ENCODE measurements around the gene TRIM17. TPM values are rescaled to one million over a fixed set of nuclear protein-coding genes. Genes with fewer than 3 reads are reported as not detected.

Gene TRIM17
- total and polyA plus RNA-seq, 2 donors (not counting 1 experiment from before 2014, with no cell fraction given): 0.12 to 0.17 TPM

DNA sequence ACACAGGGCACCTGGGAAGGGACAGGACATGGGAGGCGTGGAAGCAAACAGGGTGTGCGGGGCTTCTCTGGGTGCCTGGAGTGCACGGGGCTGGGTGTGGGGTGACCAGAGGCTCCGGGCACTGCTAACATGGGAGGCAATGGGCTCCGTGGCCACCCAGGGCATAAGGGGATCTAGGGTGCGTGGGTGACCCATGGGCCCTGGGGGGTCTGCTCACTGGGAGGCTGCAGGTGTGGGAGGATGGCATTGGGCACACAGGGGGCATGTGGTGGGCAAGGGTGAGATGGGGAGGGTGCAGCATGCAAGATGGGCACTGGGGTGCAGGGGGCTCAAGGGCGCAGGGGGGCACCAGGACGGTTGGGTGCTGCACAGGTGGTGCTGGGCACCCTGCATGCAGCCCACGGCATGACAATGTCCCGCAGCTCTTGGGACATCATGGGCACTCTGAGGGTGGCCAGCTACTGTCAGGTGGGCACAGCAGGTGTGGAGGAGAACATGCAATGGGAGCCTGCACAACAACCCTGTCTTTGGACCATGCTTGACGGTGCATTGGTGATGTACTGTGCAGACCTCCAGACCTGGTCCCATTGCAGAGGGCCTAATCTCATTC, 25.1 kb downstream of the TRIM17 start:
- H3K4me2 ChIP-seq (ENCODE audit: extremely low read depth, insufficient read depth, low read length): no peak overlapping the region
- TF ChIP-seq EZH2 (IDR thresholded peaks at IDR 0.05; ENCODE audit: low read length, missing control alignments): no peak
- TF ChIP-seq, protein P1, sequence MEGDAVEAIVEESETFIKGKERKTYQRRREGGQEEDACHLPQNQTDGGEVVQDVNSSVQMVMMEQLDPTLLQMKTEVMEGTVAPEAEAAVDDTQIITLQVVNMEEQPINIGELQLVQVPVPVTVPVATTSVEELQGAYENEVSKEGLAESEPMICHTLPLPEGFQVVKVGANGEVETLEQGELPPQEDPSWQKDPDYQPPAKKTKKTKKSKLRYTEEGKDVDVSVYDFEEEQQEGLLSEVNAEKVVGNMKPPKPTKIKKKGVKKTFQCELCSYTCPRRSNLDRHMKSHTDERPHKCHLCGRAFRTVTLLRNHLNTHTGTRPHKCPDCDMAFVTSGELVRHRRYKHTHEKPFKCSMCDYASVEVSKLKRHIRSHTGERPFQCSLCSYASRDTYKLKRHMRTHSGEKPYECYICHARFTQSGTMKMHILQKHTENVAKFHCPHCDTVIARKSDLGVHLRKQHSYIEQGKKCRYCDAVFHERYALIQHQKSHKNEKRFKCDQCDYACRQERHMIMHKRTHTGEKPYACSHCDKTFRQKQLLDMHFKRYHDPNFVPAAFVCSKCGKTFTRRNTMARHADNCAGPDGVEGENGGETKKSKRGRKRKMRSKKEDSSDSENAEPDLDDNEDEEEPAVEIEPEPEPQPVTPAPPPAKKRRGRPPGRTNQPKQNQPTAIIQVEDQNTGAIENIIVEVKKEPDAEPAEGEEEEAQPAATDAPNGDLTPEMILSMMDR (conservative IDR thresholded peaks at IDR 0.05 in 1 of 2, IDR thresholded peaks at IDR 0.05 in 1 of 2; ENCODE audit: low read depth in 1 of 2, low read length in 2 of 2): no peak
- H3K27me3 ChIP-seq (ENCODE audit: control insufficient read depth, insufficient read depth, low read length): no peaks in the 10 kb centered on the region
- DNase-seq (ENCODE audit: low read depth in 2 of 2): no peak
- no peaks in the 10 kb centered on the region for H3K79me2 ChIP-seq (ENCODE audit: control insufficient read depth, insufficient read depth, low read length)
- H3K27ac ChIP-seq (ENCODE audit: insufficient read depth, low read length): no peak overlapping the region
- no peak overlapping the region for H2AFZ ChIP-seq (ENCODE audit: low read length)
- peaks cover 10% of the 10 kb centered on the region for H3K4me1 ChIP-seq (ENCODE audit: control insufficient read depth, extremely low read depth, insufficient read depth, low read length)
- H3K36me3 ChIP-seq (ENCODE audit: control insufficient read depth, insufficient read depth, low read length): peaks cover 6% of the 10 kb centered on the region
- H3K4me3 ChIP-seq (replicated peaks in 1 of 4; ENCODE audit: control extremely low read depth in 1 of 4, insufficient read depth in 1 of 4, low read depth in 3 of 4, low read length in 4 of 4): no peak overlapping the region
- no peaks in the 10 kb centered on the region for H3K9me3 ChIP-seq (ENCODE audit: control insufficient read depth, insufficient read depth, low read depth, low read length)
- H4K20me1 ChIP-seq (ENCODE audit: control insufficient read depth, extremely low read depth, insufficient read depth, low read length): no peaks in the 10 kb centered on the region
- no peak overlapping the region for H3K9ac ChIP-seq (ENCODE audit: insufficient read depth, low read length)

DNA sequence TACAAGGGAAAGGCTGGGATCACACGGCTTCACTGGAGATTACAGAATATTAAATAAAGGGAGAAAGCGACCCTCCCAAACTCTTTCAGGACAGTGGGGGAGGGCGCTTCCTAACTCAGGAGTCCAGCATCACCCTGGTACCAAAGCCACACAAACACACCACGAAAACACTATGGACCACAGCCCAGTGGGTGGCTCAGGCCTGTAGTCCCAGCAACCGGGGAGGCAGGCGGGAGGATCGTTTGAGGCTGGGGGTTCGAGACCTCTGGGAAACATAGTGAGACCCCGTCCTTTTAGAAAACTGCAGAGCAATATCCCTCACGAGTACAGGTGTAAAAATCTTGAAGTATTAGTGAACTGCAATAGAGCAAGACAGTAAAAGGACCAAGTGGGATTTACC, 26.0 kb downstream of the TRIM17 start:
- H3K27me3 ChIP-seq (ENCODE audit: control insufficient read depth, insufficient read depth, low read length): no peaks in the 10 kb centered on the region
- H3K79me2 ChIP-seq (ENCODE audit: control insufficient read depth, insufficient read depth, low read length): no peaks in the 10 kb centered on the region
- H3K36me3 ChIP-seq (ENCODE audit: control insufficient read depth, insufficient read depth, low read length): peaks cover 3% of the 10 kb centered on the region
- H3K4me1 ChIP-seq (ENCODE audit: control insufficient read depth, extremely low read depth, insufficient read depth, low read length): peaks cover 10% of the 10 kb centered on the region
- H3K4me2 ChIP-seq (ENCODE audit: extremely low read depth, insufficient read depth, low read length): no peak overlapping the region
- H3K4me3 ChIP-seq (replicated peaks in 1 of 4; ENCODE audit: control extremely low read depth in 1 of 4, insufficient read depth in 1 of 4, low read depth in 3 of 4, low read length in 4 of 4): no peak overlapping the region
- no peak for TF ChIP-seq EZH2 (IDR thresholded peaks at IDR 0.05; ENCODE audit: low read length, missing control alignments)
- TF ChIP-seq, protein P1 (conservative IDR thresholded peaks at IDR 0.05 in 1 of 2, IDR thresholded peaks at IDR 0.05 in 1 of 2; ENCODE audit: low read depth in 1 of 2, low read length in 2 of 2): no peak
- H2AFZ ChIP-seq (ENCODE audit: low read length): no peak overlapping the region
- no peak for DNase-seq (ENCODE audit: low read depth in 2 of 2)
- H3K9me3 ChIP-seq (ENCODE audit: control insufficient read depth, insufficient read depth, low read depth, low read length): no peaks in the 10 kb centered on the region
- H4K20me1 ChIP-seq (ENCODE audit: control insufficient read depth, extremely low read depth, insufficient read depth, low read length): no peaks in the 10 kb centered on the region
- no peak overlapping the region for H3K27ac ChIP-seq (ENCODE audit: insufficient read depth, low read length)
- H3K9ac ChIP-seq (ENCODE audit: insufficient read depth, low read length): no peak overlapping the region

DNA sequence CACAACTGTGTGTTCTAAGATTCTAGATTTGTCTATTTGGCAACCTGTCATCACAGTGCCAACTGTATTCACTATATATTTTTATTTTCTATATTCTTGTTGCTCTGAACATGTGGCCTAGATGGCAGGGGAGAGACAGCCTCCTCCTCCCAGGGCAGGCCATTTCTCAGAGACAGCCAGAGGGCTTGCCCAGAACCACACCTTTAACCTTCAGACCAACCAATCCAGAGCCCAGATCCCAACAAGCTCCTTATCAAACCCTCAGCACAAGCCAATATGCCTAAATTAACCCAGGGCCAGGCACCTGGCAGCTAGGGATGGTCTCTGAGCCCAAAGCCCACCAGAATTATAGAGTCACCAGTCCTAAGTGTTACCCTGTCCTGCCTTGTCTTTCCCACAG, 29.3 kb downstream of the TRIM17 start:
- TF ChIP-seq EZH2 (IDR thresholded peaks at IDR 0.05; ENCODE audit: low read length, missing control alignments): no peak
- TF ChIP-seq, protein P1 (conservative IDR thresholded peaks at IDR 0.05 in 1 of 2, IDR thresholded peaks at IDR 0.05 in 1 of 2; ENCODE audit: low read depth in 1 of 2, low read length in 2 of 2): no peak
- Histone ChIP-seq H3K4me2 (ENCODE audit: extremely low read depth, insufficient read depth, low read length) (no peak overlapping the region), H3K36me3 (ENCODE audit: control insufficient read depth, insufficient read depth, low read length) (no peaks in the 10 kb centered on the region), H3K27me3 (ENCODE audit: control insufficient read depth, insufficient read depth, low read length) (no peaks in the 10 kb centered on the region), H3K9me3 (ENCODE audit: control insufficient read depth, insufficient read depth, low read depth, low read length) (no peaks in the 10 kb centered on the region), H3K4me1 (ENCODE audit: control insufficient read depth, extremely low read depth, insufficient read depth, low read length) (peaks cover 4% of the 10 kb centered on the region), H3K4me3 (replicated peaks in 1 of 4; ENCODE audit: control extremely low read depth in 1 of 4, insufficient read depth in 1 of 4, low read depth in 3 of 4, low read length in 4 of 4) (no peak overlapping the region), H3K9ac (ENCODE audit: insufficient read depth, low read length) (no peak overlapping the region), H4K20me1 (ENCODE audit: control insufficient read depth, extremely low read depth, insufficient read depth, low read length) (no peaks in the 10 kb centered on the region), H2AFZ (ENCODE audit: low read length) (no peak overlapping the region), H3K27ac (ENCODE audit: insufficient read depth, low read length) (no peak overlapping the region), H3K79me2 (ENCODE audit: control insufficient read depth, insufficient read depth, low read length) (no peaks in the 10 kb centered on the region)
- no peak for DNase-seq (ENCODE audit: low read depth in 2 of 2)
